ENCODE measurements around the gene SH3GLB2. TPM values are rescaled to one million over a fixed set of nuclear protein-coding genes. Genes with fewer than 3 reads are reported as not detected.
A peak's percentile ranks its signal among the peaks of the same experiment; 100 is the strongest.

SH3GLB2 gene
- total and polyA plus RNA-seq, 7 experiments from 2014 or later = 22.5 to 106 (median 82.5) TPM

DNA sequence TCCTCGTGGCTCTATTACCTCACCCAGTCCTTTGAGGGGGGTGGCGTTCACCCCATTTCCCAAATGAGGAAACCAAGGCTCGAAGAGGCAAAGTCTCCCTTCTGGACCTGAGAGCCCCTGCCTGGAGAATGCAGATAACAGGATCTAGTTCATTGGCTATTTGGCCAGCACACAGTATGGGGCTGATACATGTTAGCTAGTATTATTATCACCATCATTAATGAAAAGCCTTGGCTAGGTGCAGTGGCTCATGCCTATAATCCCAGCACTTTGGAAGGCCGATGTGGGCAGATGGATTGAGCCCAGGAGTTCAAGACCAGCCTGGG lies 4.3 kb downstream of the SH3GLB2 start:
- Mint-ChIP-seq H3K4me1 (peaks cover 17 to 41% (median 34%) of the 10 kb centered on the region in 7 donors), H3K4me3 (no peak overlapping the region), H3K9me3 (peaks cover 0 to 1% (median 0%) of the 10 kb centered on the region in 11 donors), H3K36me3 (peaks cover 0 to 6% (median 0%) of the 10 kb centered on the region in 5 donors), H3K27me3 (no peaks in the 10 kb centered on the region), H3K27ac (peak overlapping the region in 1 of 9 donors; percentile 55)
- Histone ChIP-seq H3K27ac (ENCODE audit: low read depth, low read length) (no peak overlapping the region), H3K36me3 (ENCODE audit: control insufficient read depth in 2 of 3, insufficient read depth in 3 of 3, low read length in 3 of 3) (peaks cover 0 to 5% (median 0%) of the 10 kb centered on the region in 3 experiments), H3K4me1 (ENCODE audit: control insufficient read depth in 2 of 2, insufficient read depth in 2 of 2, low read length in 2 of 2) (peaks cover 13 to 18% of the 10 kb centered on the region in 2 donors), H3K4me3 (ENCODE audit: low read length) (no peak overlapping the region), H3K9me3 (ENCODE audit: control insufficient read depth in 2 of 3, low read length in 3 of 3) (no peaks in the 10 kb centered on the region), H3K27me3 (ENCODE audit: control insufficient read depth in 2 of 2, insufficient read depth in 2 of 2, low read length in 2 of 2) (no peaks in the 10 kb centered on the region)
- CTCF ChIA-PET = no interaction called here
- ATAC-seq (no peak), DNase-seq (no peak)
- POLR2A ChIA-PET = no interaction called here
- intact Hi-C loops (cut with micrococcal nuclease) = no loop called here

DNA sequence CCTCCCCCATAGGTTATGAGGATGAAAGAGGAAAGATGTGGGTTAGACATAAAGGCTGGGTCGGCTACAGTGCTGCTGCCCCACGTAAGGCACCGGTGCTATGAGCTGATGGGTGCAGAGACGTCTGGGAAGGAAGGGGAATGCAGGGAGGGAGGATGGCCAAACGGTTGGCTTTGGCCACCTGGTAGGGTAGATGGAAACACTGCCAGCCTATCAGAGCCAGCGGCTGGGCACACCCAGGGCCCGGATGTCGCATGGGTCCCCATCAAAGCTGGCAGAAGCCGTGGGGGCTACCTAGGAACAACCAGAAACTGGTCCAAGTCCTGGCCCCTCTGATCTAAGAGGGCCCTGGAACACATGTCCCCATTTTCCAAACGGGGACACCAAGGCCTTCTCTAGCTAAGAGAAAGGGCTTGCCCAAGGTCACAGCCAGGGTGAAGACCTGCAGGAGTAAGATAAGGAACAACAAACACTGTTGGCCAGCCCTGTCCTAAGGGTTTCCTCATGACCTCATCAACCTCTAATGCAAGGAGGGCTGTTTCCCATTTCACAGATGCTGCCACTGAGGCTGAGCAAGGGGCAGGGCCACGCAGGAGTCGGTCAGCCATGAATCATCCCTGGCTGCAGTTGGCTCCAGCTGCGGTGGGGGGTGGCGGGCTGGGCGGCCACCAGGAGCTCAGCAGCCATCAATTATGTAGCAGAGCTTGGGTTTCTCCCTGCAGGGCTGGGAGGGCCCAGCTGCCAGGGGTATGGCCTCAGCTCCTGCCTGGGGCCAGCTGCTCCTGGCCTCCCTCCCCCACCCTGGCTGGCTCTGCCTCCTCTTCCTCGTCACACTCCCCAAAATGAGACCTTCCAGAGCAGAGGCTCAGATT lies 4.9 kb downstream of the SH3GLB2 start:
- no peak overlapping the region for H3K4me3 Mint-ChIP-seq
- CTCF ChIA-PET = no interaction called here
- peaks cover 0 to 1% (median 0%) of the 10 kb centered on the region in 11 donors for H3K9me3 Mint-ChIP-seq
- intact Hi-C loops (cut with micrococcal nuclease) = no loop called here
- no peak for DNase-seq
- Histone ChIP-seq H3K27me3 (ENCODE audit: control insufficient read depth in 2 of 2, insufficient read depth in 2 of 2, low read length in 2 of 2) (no peaks in the 10 kb centered on the region), H3K4me3 (ENCODE audit: low read length) (no peak overlapping the region), H3K27ac (ENCODE audit: low read depth, low read length) (no peak overlapping the region), H3K9me3 (ENCODE audit: control insufficient read depth in 2 of 3, low read length in 3 of 3) (no peaks in the 10 kb centered on the region), H3K36me3 (ENCODE audit: control insufficient read depth in 2 of 3, insufficient read depth in 3 of 3, low read length in 3 of 3) (peaks cover 0 to 8% (median 0%) of the 10 kb centered on the region in 3 experiments), H3K4me1 (ENCODE audit: control insufficient read depth in 2 of 2, insufficient read depth in 2 of 2, low read length in 2 of 2) (peaks cover 13 to 18% of the 10 kb centered on the region in 2 donors)
- H3K36me3 Mint-ChIP-seq = peaks cover 0 to 8% (median 0%) of the 10 kb centered on the region in 5 donors
- H3K27ac Mint-ChIP-seq = peak overlapping the region in 3 of 9 donors; percentile 31 to 57 (median 55)
- H3K4me1 Mint-ChIP-seq = peaks cover 17 to 40% (median 34%) of the 10 kb centered on the region in 7 donors
- POLR2A ChIA-PET = no interaction called here
- ATAC-seq = no peak
- no peaks in the 10 kb centered on the region for H3K27me3 Mint-ChIP-seq

DNA sequence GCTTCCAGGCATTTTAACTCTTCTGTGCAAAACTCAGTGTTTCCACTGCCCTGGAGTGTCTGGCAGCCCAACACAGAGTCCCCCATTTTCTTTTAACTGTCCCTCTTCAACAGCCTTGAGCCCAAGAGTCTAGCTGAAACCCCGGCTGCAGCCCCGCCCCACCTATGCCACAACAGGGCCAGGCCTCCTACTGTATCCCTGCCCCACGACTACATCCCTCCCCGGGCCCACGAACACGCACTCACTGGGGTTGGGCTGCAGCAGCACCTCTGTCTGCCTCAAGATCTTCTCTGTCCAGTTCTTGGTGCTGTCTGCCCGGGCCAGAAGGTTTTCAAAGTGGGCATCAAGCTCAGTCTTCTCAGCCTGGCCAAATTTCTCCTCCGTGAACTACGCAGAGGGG lies 6.1 kb downstream of the SH3GLB2 start:
- Mint-ChIP-seq H3K27ac (peak overlapping the region in 2 of 9 donors; percentile 36 to 58), H3K4me3 (no peak overlapping the region), H3K4me1 (peaks cover 12 to 35% (median 29%) of the 10 kb centered on the region in 7 donors), H3K27me3 (no peaks in the 10 kb centered on the region), H3K36me3 (peaks cover 0 to 10% (median 2%) of the 10 kb centered on the region in 5 donors), H3K9me3 (peaks cover 0 to 1% (median 0%) of the 10 kb centered on the region in 11 donors)
- H3K4me3 ChIP-seq (ENCODE audit: low read length) = no peak overlapping the region
- H3K27me3 ChIP-seq (ENCODE audit: control insufficient read depth in 2 of 2, insufficient read depth in 2 of 2, low read length in 2 of 2) = no peaks in the 10 kb centered on the region
- H3K36me3 ChIP-seq (ENCODE audit: control insufficient read depth in 2 of 3, insufficient read depth in 3 of 3, low read length in 3 of 3) = peaks cover 0 to 15% (median 0%) of the 10 kb centered on the region in 3 experiments
- DNase-seq (no peak), ATAC-seq (no peak)
- intact Hi-C loops (cut with micrococcal nuclease) = no loop called here
- H3K27ac ChIP-seq (ENCODE audit: low read depth, low read length) = no peak overlapping the region
- H3K4me1 ChIP-seq (ENCODE audit: control insufficient read depth in 2 of 2, insufficient read depth in 2 of 2, low read length in 2 of 2) = peaks cover 6 to 11% of the 10 kb centered on the region in 2 donors
- ChIA-PET POLR2A (interaction anchor here (0.6 kb wide), 1 partner anchor 602 kb away, joined by 3 read pairs; no protein-coding TSS in a partner anchor), CTCF (interaction anchor here (0.7 kb wide), 3 partner anchors 114 to 753 kb away, joined by 3 to 5 read pairs (median 5); no protein-coding TSS in a partner anchor)
- no peaks in the 10 kb centered on the region for H3K9me3 ChIP-seq (ENCODE audit: control insufficient read depth in 2 of 3, low read length in 3 of 3)

DNA sequence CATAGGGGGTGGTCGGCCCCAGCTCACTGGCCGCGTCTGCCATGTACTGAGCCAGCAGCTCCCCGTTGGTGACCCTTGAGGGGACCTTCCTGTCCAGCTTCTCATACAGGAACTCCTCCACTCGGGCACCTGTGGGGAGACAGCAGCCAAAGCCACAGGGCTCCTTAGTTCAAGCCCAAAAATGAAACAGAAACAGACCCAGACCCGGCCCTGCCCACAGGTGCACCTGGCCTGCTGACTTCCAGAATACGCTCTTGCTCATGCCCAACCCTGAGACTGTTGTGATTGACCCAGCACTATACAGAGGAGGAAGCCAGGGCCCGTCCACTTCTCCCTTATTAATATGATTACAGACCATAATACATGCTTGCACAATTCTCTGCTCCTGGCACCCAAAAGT lies 7.0 kb downstream of the SH3GLB2 start:
- peak overlapping the region in 1 of 10 donors; percentile 20 for H3K4me3 Mint-ChIP-seq
- H3K27me3 Mint-ChIP-seq = no peaks in the 10 kb centered on the region
- peaks cover 0 to 11% (median 2%) of the 10 kb centered on the region in 5 donors for H3K36me3 Mint-ChIP-seq
- ATAC-seq = no peak
- Histone ChIP-seq H3K27ac (ENCODE audit: low read depth, low read length) (no peak overlapping the region), H3K27me3 (ENCODE audit: control insufficient read depth in 2 of 2, insufficient read depth in 2 of 2, low read length in 2 of 2) (no peaks in the 10 kb centered on the region), H3K4me3 (ENCODE audit: low read length) (no peak overlapping the region), H3K4me1 (ENCODE audit: control insufficient read depth in 2 of 2, insufficient read depth in 2 of 2, low read length in 2 of 2) (peaks cover 0 to 3% of the 10 kb centered on the region in 2 donors), H3K36me3 (ENCODE audit: control insufficient read depth in 2 of 3, insufficient read depth in 3 of 3, low read length in 3 of 3) (peaks cover 0 to 15% (median 0%) of the 10 kb centered on the region in 3 experiments), H3K9me3 (ENCODE audit: control insufficient read depth in 2 of 3, low read length in 3 of 3) (no peaks in the 10 kb centered on the region)
- POLR2A ChIA-PET = no interaction called here
- H3K27ac Mint-ChIP-seq = peak overlapping the region in 3 of 9 donors; percentile 45 to 73 (median 51)
- H3K4me1 Mint-ChIP-seq = peaks cover 9 to 26% (median 21%) of the 10 kb centered on the region in 7 donors
- CTCF ChIA-PET = interaction anchor here (0.7 kb wide), 1 partner anchor 274 kb away, joined by 5 read pairs; no protein-coding TSS in a partner anchor
- intact Hi-C loops (cut with micrococcal nuclease) = no loop called here
- no peak for DNase-seq
- H3K9me3 Mint-ChIP-seq = peaks cover 0 to 1% (median 0%) of the 10 kb centered on the region in 11 donors

DNA sequence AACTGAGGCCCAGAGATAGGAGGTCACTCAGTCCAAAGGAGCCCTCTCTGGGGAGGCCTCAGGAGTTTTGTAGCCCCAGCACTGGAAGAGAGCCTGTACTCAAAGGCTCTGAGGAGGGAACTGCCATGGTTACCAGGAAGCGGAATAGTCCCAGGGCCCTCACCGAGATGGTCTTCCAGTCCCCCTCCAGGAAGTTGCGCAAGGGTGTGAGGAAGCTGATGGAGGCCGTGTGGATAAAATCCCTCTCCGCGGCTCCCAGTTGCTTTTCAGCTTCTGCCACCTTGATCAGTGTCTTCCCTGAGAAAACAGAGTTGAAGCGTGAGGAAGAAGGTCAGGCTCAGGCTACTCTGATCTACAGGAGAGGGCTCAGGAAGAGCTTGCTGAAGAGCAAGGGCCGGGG lies 13.5 kb downstream of the SH3GLB2 start:
- Mint-ChIP-seq H3K4me3 (no peak overlapping the region), H3K27ac (no peak overlapping the region), H3K9me3 (no peaks in the 10 kb centered on the region), H3K27me3 (no peaks in the 10 kb centered on the region), H3K4me1 (peaks cover 0 to 3% (median 0%) of the 10 kb centered on the region in 7 donors), H3K36me3 (peaks cover 0 to 11% (median 3%) of the 10 kb centered on the region in 5 donors)
- DNase-seq = no peak
- Histone ChIP-seq H3K27me3 (ENCODE audit: control insufficient read depth in 2 of 2, insufficient read depth in 2 of 2, low read length in 2 of 2) (no peaks in the 10 kb centered on the region), H3K27ac (ENCODE audit: low read depth, low read length) (no peak overlapping the region), H3K4me3 (ENCODE audit: low read length) (no peak overlapping the region), H3K4me1 (ENCODE audit: control insufficient read depth in 2 of 2, insufficient read depth in 2 of 2, low read length in 2 of 2) (no peaks in the 10 kb centered on the region), H3K36me3 (ENCODE audit: control insufficient read depth in 2 of 3, insufficient read depth in 3 of 3, low read length in 3 of 3) (peaks cover 0 to 72% (median 19%) of the 10 kb centered on the region in 3 experiments), H3K9me3 (ENCODE audit: control insufficient read depth in 2 of 3, low read length in 3 of 3) (no peaks in the 10 kb centered on the region)
- intact Hi-C loops (cut with micrococcal nuclease) = no loop called here
- ATAC-seq = no peak
- POLR2A ChIA-PET = no interaction called here
- CTCF ChIA-PET = no interaction called here

DNA sequence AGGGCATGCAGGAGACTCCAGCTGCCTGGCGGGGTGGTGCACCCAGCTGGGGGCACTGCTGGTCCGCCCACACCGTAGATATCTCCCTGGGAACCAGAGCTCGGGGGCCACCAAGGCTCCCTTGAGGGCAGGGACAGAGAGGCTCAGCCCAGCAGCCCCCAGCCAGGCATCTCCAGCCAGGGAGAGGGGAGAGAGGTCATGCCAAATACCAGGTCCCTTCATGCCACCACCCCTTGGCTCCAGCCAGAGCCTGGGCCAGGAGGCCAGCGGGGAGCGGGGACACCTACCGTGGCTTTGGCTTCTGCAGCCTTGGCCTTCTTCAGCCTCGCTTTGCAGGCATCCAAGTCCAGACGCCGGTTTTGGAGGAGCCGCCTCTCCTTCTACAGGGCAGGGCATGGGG lies 14.0 kb downstream of the SH3GLB2 start:
- no peaks in the 10 kb centered on the region for H3K27me3 Mint-ChIP-seq

More for the DNA sequence above, 14.0 kb downstream of the SH3GLB2 start:
- no peak for ATAC-seq
- Histone ChIP-seq H3K36me3 (ENCODE audit: control insufficient read depth in 2 of 3, insufficient read depth in 3 of 3, low read length in 3 of 3) (peaks cover 0 to 76% (median 19%) of the 10 kb centered on the region in 3 experiments), H3K9me3 (ENCODE audit: control insufficient read depth in 2 of 3, low read length in 3 of 3) (no peaks in the 10 kb centered on the region), H3K4me1 (ENCODE audit: control insufficient read depth in 2 of 2, insufficient read depth in 2 of 2, low read length in 2 of 2) (no peaks in the 10 kb centered on the region), H3K27ac (ENCODE audit: low read depth, low read length) (no peak overlapping the region), H3K27me3 (ENCODE audit: control insufficient read depth in 2 of 2, insufficient read depth in 2 of 2, low read length in 2 of 2) (no peaks in the 10 kb centered on the region), H3K4me3 (ENCODE audit: low read length) (no peak overlapping the region)
- Mint-ChIP-seq H3K4me1 (peaks cover 0 to 3% (median 0%) of the 10 kb centered on the region in 7 donors), H3K9me3 (no peaks in the 10 kb centered on the region), H3K4me3 (no peak overlapping the region), H3K36me3 (peaks cover 0 to 11% (median 3%) of the 10 kb centered on the region in 5 donors), H3K27ac (no peak overlapping the region)
- intact Hi-C loops (cut with micrococcal nuclease) = no loop called here
- ChIA-PET CTCF (no interaction called here), POLR2A (no interaction called here)
- DNase-seq = no peak

Measured in naive thymus-derived CD4-positive, alpha-beta T cell (primary cell).